T-cell (primary cell): ENCODE measurements around the gene FGGY. TPM values are rescaled to one million over a fixed set of nuclear protein-coding genes. Genes with fewer than 3 reads are reported as not detected.

Experiments used
- ATAC-seq, 4 experiments: fragments of 200-7000 bp in 3 of 4; fragments of 150-1000 bp in 1 of 4; cut with Tn5 transposase; replicated peaks in 1 of 4; 1 replicate in 3 of 4; 2 replicates in 1 of 4; pipeline ENCODE4 v1.10.0; 2021; ENCODE audit warnings: moderate library complexity in 3 of 4, mild to moderate bottlenecking in 2 of 4, moderate number of reproducible peaks in 1 of 4
- CTCF ChIA-PET, 2 donors: fragments of 300-600 bp; sonication (Branson Sonifier 250); formaldehyde crosslinking; loops; one replicate each; lab custom pipeline; 2022; ENCODE audit warnings: antibody characterized with exemption in 2 of 2; lab: Charles Lee
- POLR2A ChIA-PET, 2 donors: fragments of 300-600 bp; sonication (Branson Sonifier 250); formaldehyde crosslinking; loops; one replicate each; lab custom pipeline; 2022; ENCODE audit warnings: antibody characterized with exemption in 2 of 2; lab: Charles Lee
- DNase-seq, 35 experiments: peaks; one replicate each; pipeline versions ENCODE4 v3.0.0 to v3.0.0-alpha.2; 2013 to 2023
- H3K27ac ChIP-seq: one replicate; pipeline ENCODE4 v1.5.1; 2013; ENCODE audit warnings: low read length
- H3K27me3 ChIP-seq, 2 experiments: replicated peaks in 1 of 2; 1 replicate in 1 of 2; 2 replicates in 1 of 2; pipeline versions ENCODE4 v1.6.1 to v1.7.0; 2013; ENCODE audit warnings: low read length in 1 of 2, mixed read lengths in 1 of 2; ENCODE audit not compliant: control insufficient read depth in 2 of 2, insufficient read depth in 2 of 2; ENCODE audit errors: extremely low read depth in 1 of 2
- H3K36me3 ChIP-seq, 2 donors: 1 replicate in 1 of 2; 2 replicates in 1 of 2; pipeline versions ENCODE4 v1.6.1 to v1.7.0; 2013; ENCODE audit warnings: low read length in 1 of 2; ENCODE audit not compliant: control insufficient read depth in 2 of 2, insufficient read depth in 1 of 2; ENCODE audit errors: extremely low read depth in 1 of 2
- H3K4me1 ChIP-seq, 2 experiments: 1 replicate in 1 of 2; 2 replicates in 1 of 2; pipeline versions ENCODE4 v1.6.1 to v1.7.0; 2013; ENCODE audit warnings: low read length in 2 of 2, mixed read lengths in 1 of 2; ENCODE audit not compliant: insufficient read depth in 2 of 2, control insufficient read depth in 1 of 2; ENCODE audit errors: extremely low read depth in 1 of 2
- H3K4me3 ChIP-seq, 2 donors: 1 replicate in 1 of 2; 2 replicates in 1 of 2; pipeline versions ENCODE4 v1.5.1 to v1.7.0; 2013; ENCODE audit warnings: mild to moderate bottlenecking in 2 of 2, low read length in 1 of 2, moderate library complexity in 1 of 2; ENCODE audit not compliant: control insufficient read depth in 1 of 2; ENCODE audit errors: extremely low read depth in 1 of 2
- H3K9me3 ChIP-seq: 2 replicates; pipeline ENCODE4 v1.7.0; 2013
- H3K27ac Mint-ChIP-seq, 2 donors: one replicate each; pipeline ENCODE4 v1.8.0; 2020 to 2021; ENCODE audit warnings: mild to moderate bottlenecking in 2 of 2, mixed read lengths in 2 of 2
- H3K27me3 Mint-ChIP-seq, 2 donors: one replicate each; pipeline ENCODE4 v1.8.0; 2021 to 2022; ENCODE audit warnings: mixed read lengths in 2 of 2
- H3K36me3 Mint-ChIP-seq: one replicate; pipeline ENCODE4 v1.8.0; 2021; ENCODE audit warnings: mixed read lengths
- H3K4me1 Mint-ChIP-seq, 3 donors: one replicate each; pipeline ENCODE4 v1.8.0; 2020 to 2022; ENCODE audit warnings: mixed read lengths in 3 of 3, mild to moderate bottlenecking in 1 of 3
- H3K4me3 Mint-ChIP-seq, 3 donors: one replicate each; pipeline ENCODE4 v1.8.0; 2020 to 2022; ENCODE audit warnings: mild to moderate bottlenecking in 3 of 3, mixed read lengths in 3 of 3, moderate library complexity in 3 of 3
- H3K9me3 Mint-ChIP-seq, 3 donors: one replicate each; pipeline ENCODE4 v1.8.0; 2020 to 2022; ENCODE audit warnings: mixed read lengths in 3 of 3
- WGBS: methylation state at CpG from one replicate; pipeline ENCODE4 v1.1.5; 2013; ENCODE audit warnings: missing lambda C conversion rate; ENCODE audit not compliant: insufficient coverage; 5-methylcytosine and 5-hydroxymethylcytosine counted together
- total RNA-seq, 35 experiments: library from RNA in 6 of 35; stranded (reverse) in 6 of 35; fragments of 120-200 nt in 1 of 35; gene quantifications; one replicate each; pipeline versions ENCODE4 v1.2.1 to v1.2.4 and lab custom pipeline; 2013 to 2026

Gene FGGY
- total RNA-seq, 5 donors from 2014 or later (not counting 1 experiment from before 2014, with no cell fraction given): 7.8 to 21.7 (median 12.6) TPM

DNA sequence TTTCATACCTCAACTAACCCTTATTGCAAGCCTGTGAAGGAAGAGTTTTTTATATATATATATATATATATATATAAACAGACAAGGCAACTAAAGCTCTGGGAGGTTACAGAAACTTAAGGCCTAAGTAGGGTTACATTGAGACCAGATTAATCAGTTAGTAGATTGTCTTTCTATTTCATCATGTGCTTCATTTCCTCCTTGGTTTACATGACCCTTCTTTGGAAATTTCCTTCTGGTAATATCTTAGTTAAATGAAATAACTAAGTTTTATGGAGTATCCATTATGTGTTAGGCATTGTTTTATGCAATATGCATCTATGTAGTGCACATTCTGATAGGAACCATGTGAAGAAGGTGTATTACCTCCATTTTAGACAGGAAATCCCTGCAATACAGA lies 112.7 kb downstream of the FGGY start:
- H3K36me3 Mint-ChIP-seq: no peaks in the 10 kb centered on the region
- H3K4me1 Mint-ChIP-seq: no peaks in the 10 kb centered on the region
- Histone ChIP-seq H3K27me3 (no peaks in the 10 kb centered on the region), H3K4me1 (no peaks in the 10 kb centered on the region), H3K4me3 (no peak overlapping the region), H3K9me3 (no peaks in the 10 kb centered on the region), H3K27ac (no peak overlapping the region), H3K36me3 (no peaks in the 10 kb centered on the region)
- ATAC-seq (no peak), DNase-seq (no peak)
- H3K4me3 Mint-ChIP-seq: no peak overlapping the region
- no peaks in the 10 kb centered on the region for H3K27me3 Mint-ChIP-seq
- H3K9me3 Mint-ChIP-seq: no peaks in the 10 kb centered on the region
- ChIA-PET CTCF (no interaction called here), POLR2A (no interaction called here)
- no peak overlapping the region for H3K27ac Mint-ChIP-seq

DNA sequence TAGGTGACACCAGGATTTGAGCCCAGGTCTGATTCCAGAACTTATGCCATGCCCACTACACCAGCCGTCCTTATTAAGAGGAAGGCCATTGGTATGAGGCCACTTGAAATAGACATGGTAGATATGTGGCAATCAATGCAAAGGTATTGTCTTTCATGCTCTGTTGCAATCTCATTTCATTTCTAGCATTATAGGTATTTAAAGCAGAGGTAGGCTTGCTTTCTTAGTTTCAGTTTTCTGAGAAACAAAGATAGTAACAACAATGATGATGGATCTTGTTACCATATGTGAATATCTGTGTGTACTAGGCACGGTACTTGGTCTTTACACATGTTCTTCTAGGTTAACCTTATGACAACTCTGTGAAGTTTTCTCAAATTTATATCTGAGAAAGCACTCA lies 113.1 kb downstream of the FGGY start:
- no peak for DNase-seq
- no peaks in the 10 kb centered on the region for H3K4me1 ChIP-seq
- Mint-ChIP-seq H3K36me3 (no peaks in the 10 kb centered on the region), H3K4me1 (no peaks in the 10 kb centered on the region), H3K27ac (no peak overlapping the region), H3K4me3 (no peak overlapping the region), H3K27me3 (no peaks in the 10 kb centered on the region), H3K9me3 (no peaks in the 10 kb centered on the region)
- no peaks in the 10 kb centered on the region for H3K9me3 ChIP-seq
- H3K27me3 ChIP-seq: no peaks in the 10 kb centered on the region
- no peak overlapping the region for H3K4me3 ChIP-seq
- ChIA-PET CTCF (no interaction called here), POLR2A (no interaction called here)
- no peaks in the 10 kb centered on the region for H3K36me3 ChIP-seq
- no CpG with 5 or more reads among the region's 2 CpGs for WGBS
- ATAC-seq: no peak
- no peak overlapping the region for H3K27ac ChIP-seq

DNA sequence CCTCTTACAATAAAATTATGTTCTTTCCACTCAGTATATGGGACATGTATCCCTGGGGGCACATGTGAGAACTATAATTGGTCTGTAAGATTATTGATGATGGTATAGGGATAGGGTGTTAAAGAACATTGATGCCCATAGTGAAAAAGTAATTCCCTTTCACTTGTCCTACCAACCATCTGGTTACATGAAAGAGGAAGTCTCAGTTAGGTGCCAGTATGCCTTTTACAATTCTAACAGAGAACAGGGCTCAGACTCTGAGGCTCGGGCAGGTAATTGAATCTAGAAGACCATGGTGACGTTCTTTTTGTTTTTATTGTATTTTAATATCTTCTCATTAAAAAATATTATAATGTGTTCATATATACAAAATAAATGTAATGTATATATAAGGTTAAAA lies 113.6 kb downstream of the FGGY start:
- no peaks in the 10 kb centered on the region for H3K36me3 ChIP-seq
- ChIA-PET CTCF (no interaction called here), POLR2A (no interaction called here)
- H3K27ac Mint-ChIP-seq: no peak overlapping the region
- DNase-seq: no peak
- no peak overlapping the region for H3K4me3 Mint-ChIP-seq
- H3K4me3 ChIP-seq: no peak overlapping the region
- H3K4me1 ChIP-seq: no peaks in the 10 kb centered on the region
- no peaks in the 10 kb centered on the region for H3K27me3 ChIP-seq
- no peaks in the 10 kb centered on the region for H3K9me3 ChIP-seq
- no peak overlapping the region for H3K27ac ChIP-seq
- H3K4me1 Mint-ChIP-seq: no peaks in the 10 kb centered on the region
- H3K9me3 Mint-ChIP-seq: no peaks in the 10 kb centered on the region
- WGBS: no CpG with 5 or more reads among the region's 2 CpGs
- no peaks in the 10 kb centered on the region for H3K27me3 Mint-ChIP-seq
- H3K36me3 Mint-ChIP-seq: no peaks in the 10 kb centered on the region
- no peak for ATAC-seq

DNA sequence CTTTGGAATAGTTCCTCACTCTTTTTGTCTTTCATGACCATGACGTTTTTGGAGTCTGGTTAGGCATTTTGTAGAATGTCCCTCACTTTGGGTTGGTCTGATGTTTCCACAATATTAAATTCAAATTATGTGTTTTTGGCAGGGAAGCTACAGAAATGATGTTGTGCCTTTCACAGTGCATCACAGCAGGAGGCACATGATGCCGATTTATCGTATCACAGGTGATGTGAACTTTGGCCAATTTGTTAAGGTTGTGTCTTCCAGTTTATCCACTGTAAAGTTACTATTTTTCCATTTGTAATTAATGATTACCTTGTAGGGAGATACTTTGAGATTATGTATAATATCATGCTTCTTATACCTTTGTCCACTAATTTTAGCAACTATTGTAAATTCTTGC lies 114.3 kb downstream of the FGGY start:
- no peak overlapping the region for H3K27ac ChIP-seq
- H3K4me1 ChIP-seq: no peaks in the 10 kb centered on the region
- Mint-ChIP-seq H3K4me3 (no peak overlapping the region), H3K27ac (no peak overlapping the region), H3K9me3 (no peaks in the 10 kb centered on the region), H3K36me3 (no peaks in the 10 kb centered on the region), H3K4me1 (no peaks in the 10 kb centered on the region), H3K27me3 (no peaks in the 10 kb centered on the region)
- CTCF ChIA-PET: no interaction called here
- no peak overlapping the region for H3K4me3 ChIP-seq
- H3K27me3 ChIP-seq: no peaks in the 10 kb centered on the region
- no CpG with 5 or more reads among the region's 3 CpGs for WGBS
- H3K36me3 ChIP-seq: no peaks in the 10 kb centered on the region
- DNase-seq (no peak), ATAC-seq (no peak)
- POLR2A ChIA-PET: no interaction called here
- no peaks in the 10 kb centered on the region for H3K9me3 ChIP-seq

DNA sequence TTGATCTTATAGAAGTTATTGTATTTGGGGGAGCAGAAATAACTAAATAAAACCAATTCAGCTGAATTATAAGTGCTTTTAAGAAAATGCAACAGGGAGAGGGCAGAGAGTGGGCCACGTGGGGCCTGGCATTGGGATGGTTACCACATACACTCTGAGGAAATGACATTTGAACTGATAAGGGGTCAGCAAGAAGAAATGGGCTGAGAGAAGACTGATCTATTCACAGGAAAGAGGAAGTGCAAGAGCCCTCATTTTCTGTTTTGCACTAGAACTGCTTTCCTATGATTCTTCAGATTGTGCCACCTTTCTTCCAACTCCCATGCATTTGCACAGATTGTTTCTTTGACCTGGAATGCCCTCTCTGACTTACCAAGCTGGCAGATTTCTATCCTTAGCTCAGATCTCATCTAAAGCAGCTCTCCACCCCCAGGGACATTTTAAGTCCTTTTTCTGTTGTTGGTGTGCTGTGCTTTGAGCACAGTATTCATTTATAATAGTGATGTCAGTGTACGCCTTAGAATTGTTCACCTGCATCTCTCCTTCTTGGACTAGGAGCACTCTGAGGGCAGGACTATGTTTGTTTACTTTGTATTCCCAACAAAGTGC lies 115.9 kb downstream of the FGGY start:
- WGBS: 0% methylated on average over 1 of the region's 2 CpGs
- no peaks in the 10 kb centered on the region for H3K36me3 ChIP-seq
- no peaks in the 10 kb centered on the region for H3K27me3 ChIP-seq
- no peak for ATAC-seq
- DNase-seq: no peak
- no peak overlapping the region for H3K4me3 Mint-ChIP-seq
- no peaks in the 10 kb centered on the region for H3K36me3 Mint-ChIP-seq
- CTCF ChIA-PET: interaction anchor here in 1 of 2 donors (0.6 kb wide), 1 partner anchor 347 kb away, joined by 3 read pairs; no protein-coding TSS in a partner anchor
- H3K9me3 Mint-ChIP-seq: no peaks in the 10 kb centered on the region
- H3K27ac Mint-ChIP-seq: no peak overlapping the region
- H3K4me1 Mint-ChIP-seq: no peaks in the 10 kb centered on the region
- H3K4me1 ChIP-seq: no peaks in the 10 kb centered on the region
- POLR2A ChIA-PET: no interaction called here
- no peak overlapping the region for H3K27ac ChIP-seq
- no peaks in the 10 kb centered on the region for H3K9me3 ChIP-seq
- no peaks in the 10 kb centered on the region for H3K27me3 Mint-ChIP-seq
- no peak overlapping the region for H3K4me3 ChIP-seq

DNA sequence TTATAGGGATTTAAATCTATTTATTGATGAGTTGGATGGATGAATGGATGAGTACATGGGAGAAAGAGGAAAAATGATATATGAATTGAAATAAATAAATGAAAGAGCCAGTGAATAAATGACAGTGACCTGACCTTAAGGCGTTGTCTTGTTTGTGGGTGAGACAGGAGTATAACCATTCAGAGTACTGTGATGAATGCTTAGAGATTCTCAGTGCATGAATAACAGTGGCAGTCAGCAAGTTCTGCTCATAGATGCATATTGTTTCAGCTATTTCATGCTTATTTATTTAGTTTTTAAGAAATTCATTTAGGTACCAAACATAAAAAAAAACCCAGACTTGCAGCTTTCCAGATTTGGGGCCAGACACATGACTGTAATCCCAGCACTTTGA lies 116.4 kb downstream of the FGGY start:
- CTCF ChIA-PET: interaction anchor here in 1 of 2 donors (0.6 kb wide), 2 partner anchors 85 to 347 kb away, joined by 3 read pairs; no protein-coding TSS in a partner anchor
- POLR2A ChIA-PET: interaction anchor here in 1 of 2 donors (0.7 kb wide), 1 partner anchor 445 kb away, joined by 3 read pairs; no protein-coding TSS in a partner anchor
- Histone ChIP-seq H3K27ac (no peak overlapping the region), H3K9me3 (no peaks in the 10 kb centered on the region), H3K27me3 (no peaks in the 10 kb centered on the region), H3K4me1 (no peaks in the 10 kb centered on the region), H3K36me3 (no peaks in the 10 kb centered on the region), H3K4me3 (no peak overlapping the region)
- Mint-ChIP-seq H3K36me3 (no peaks in the 10 kb centered on the region), H3K4me3 (no peak overlapping the region), H3K4me1 (no peaks in the 10 kb centered on the region), H3K9me3 (no peaks in the 10 kb centered on the region), H3K27ac (no peak overlapping the region), H3K27me3 (no peaks in the 10 kb centered on the region)
- ATAC-seq (no peak), DNase-seq (no peak)
- 100% methylated on average over 1 of the region's 1 CpG for WGBS
